Erythroblast (primary cell): ENCODE data around the gene MRPL44.

ENCODE experiments used
- GATA1 ChIP-seq: IDR thresholded peaks from 2 replicates; pipeline ENCODE4 v1.6.1; 2011; ENCODE audit warnings: low read depth, mild to moderate bottlenecking, control low read depth, low read length, moderate library complexity
- POLR2A ChIP-seq: IDR thresholded peaks from 2 replicates; pipeline ENCODE4 v1.6.1; 2011; ENCODE audit warnings: mild to moderate bottlenecking, low read length

- TF ChIP-seq POLR2A (no peak), GATA1 (no peak)
Measured at GRCh38 chr2:223944166-223944702, 13.0 kb upstream of the MRPL44 start.
